A549 (cell line): ENCODE data around the gene ANGEL1.

Experiments
- CEBPB ChIP-seq, 2 experiments: fragments of >200 bp in 1 of 2; sonication (Bioruptor Twin) in 1 of 2; formaldehyde crosslinking in 1 of 2; IDR thresholded peaks; 2 replicates each; pipeline ENCODE4 v1.6.1; 2012 to 2016
- CHD2 ChIP-seq: fragments of 150-350 bp; IDR thresholded peaks from 2 replicates; pipeline ENCODE4 v1.6.1; 2014; ENCODE audit warnings: low read length; ENCODE audit not compliant: partially characterized antibody
- CTCF ChIP-seq: fragments of >200 bp; sonication (Bioruptor Twin); formaldehyde crosslinking; IDR thresholded peaks from 3 replicates; pipeline ENCODE4 v1.5.1; 2016
- EP300 ChIP-seq, 2 experiments: fragments of >200 bp; sonication (Bioruptor Twin); formaldehyde crosslinking; IDR thresholded peaks; 2 replicates in 1 of 2; 3 replicates in 1 of 2; pipeline ENCODE4 v1.6.1; 2016 to 2017
- JUNB ChIP-seq: fragments of >200 bp; sonication (Bioruptor Twin); formaldehyde crosslinking; IDR thresholded peaks from 2 replicates; pipeline ENCODE4 v1.6.1; 2016
- MAX ChIP-seq: IDR thresholded peaks from 2 replicates; pipeline ENCODE4 v1.6.1; 2012
- MAZ ChIP-seq: fragments of 150-350 bp; IDR thresholded peaks from 2 replicates; pipeline ENCODE4 v1.6.1; 2014; ENCODE audit warnings: antibody characterized with exemption, low read depth, low read length, borderline replicate concordance
- NFE2L2 ChIP-seq: fragments of 150-350 bp; conservative IDR thresholded peaks from 2 replicates; pipeline ENCODE4 v1.6.1; 2014; ENCODE audit warnings: low read length
- POLR2A ChIP-seq: IDR thresholded peaks from 2 replicates; pipeline ENCODE4 v1.6.1; 2012; ENCODE audit warnings: mild to moderate bottlenecking, low read length
- POLR2AphosphoS2 ChIP-seq: conservative IDR thresholded peaks from 2 replicates; pipeline ENCODE4 v1.6.1; 2012; ENCODE audit warnings: low read length, improper control_type of control experiment, inconsistent platforms
- RNF2 ChIP-seq: fragments of 200-600 bp; sonication (generic); IDR thresholded peaks from 2 replicates; pipeline ENCODE4 v1.6.1; 2016; ENCODE audit warnings: low read depth, mild to moderate bottlenecking, antibody characterized with exemption, moderate library complexity, borderline replicate concordance
- SMC3 ChIP-seq: fragments of >200 bp; sonication (Bioruptor Twin); formaldehyde crosslinking; IDR thresholded peaks from 3 replicates; pipeline ENCODE4 v1.6.1; 2018; ENCODE audit warnings: inconsistent platforms
- USF2 ChIP-seq: fragments of 450-650 bp; IDR thresholded peaks from 2 replicates; pipeline ENCODE4 v1.6.1; 2014; ENCODE audit warnings: antibody characterized with exemption

- TF ChIP-seq JUNB (no peak), MAX (no peak), CTCF (no peak), CEBPB (IDR thresholded peaks at IDR 0.05) (no peak), POLR2A (no peak), POLR2AphosphoS2 (no peak), MAZ (no peak), RNF2 (no peak), EP300 (IDR thresholded peaks at IDR 0.05) (no peak), CHD2 (no peak), USF2 (no peak), NFE2L2 (no peak), SMC3 (no peak)
Measured at GRCh38 chr14:76779221-76780057, 33.2 kb downstream of the ANGEL1 start.
